DND-41 (cell line): Measurements from ENCODE around the gene KREMEN2.

Experiments used
- ATAC-seq: fragments of 200-7000 bp; cut with Tn5 transposase; 3 replicates; pipeline ENCODE4 v1.9.1; 2021; ENCODE audit warnings: low read depth; ENCODE audit not compliant: insufficient read depth
- DNase-seq: peaks from one replicate; pipeline ENCODE4 v3.0.0-alpha.2; 2020
- H2AFZ ChIP-seq: 2 replicates; pipeline ENCODE4 v1.6.0; 2012; ENCODE audit warnings: low read depth, low read length
- H3K27ac ChIP-seq: 2 replicates; pipeline ENCODE4 v1.5.1; 2012; ENCODE audit warnings: low read length, inconsistent platforms
- H3K27me3 ChIP-seq: fragments of 200-600 bp; sonication (generic); 2 replicates; pipeline ENCODE4 v1.6.0; 2012; ENCODE audit warnings: low read length, mild to moderate bottlenecking, inconsistent platforms; ENCODE audit not compliant: insufficient read depth, poor library complexity
- H3K36me3 ChIP-seq: 2 replicates; pipeline ENCODE4 v1.5.1; 2012; ENCODE audit warnings: low read length, inconsistent platforms; ENCODE audit not compliant: insufficient read depth
- H3K4me1 ChIP-seq: 2 replicates; pipeline ENCODE4 v1.5.1; 2012; ENCODE audit warnings: mild to moderate bottlenecking, low read length; ENCODE audit not compliant: insufficient read depth
- H3K4me2 ChIP-seq: 2 replicates; pipeline ENCODE4 v1.6.0; 2012; ENCODE audit warnings: mild to moderate bottlenecking, moderate library complexity, low read length, inconsistent platforms; ENCODE audit not compliant: insufficient read depth
- H3K4me3 ChIP-seq, 2 experiments: fragments of 200-600 bp in 1 of 2; shearing (Covaris generic) in 1 of 2; 2 replicates each; pipeline ENCODE4 v1.5.1; 2012 to 2016; ENCODE audit warnings: inconsistent platforms in 2 of 2, low read length in 2 of 2, mild to moderate bottlenecking in 2 of 2, low read depth in 1 of 2, moderate library complexity in 1 of 2
- H3K79me2 ChIP-seq: 2 replicates; pipeline ENCODE4 v1.6.0; 2012; ENCODE audit warnings: low read length, inconsistent platforms; ENCODE audit not compliant: insufficient read depth
- H3K9ac ChIP-seq: 2 replicates; pipeline ENCODE4 v1.6.0; 2012; ENCODE audit warnings: low read depth, mild to moderate bottlenecking, inconsistent platforms, low read length, moderate library complexity
- H3K9me3 ChIP-seq: 2 replicates; pipeline ENCODE4 v1.5.1; 2012; ENCODE audit warnings: low read length, moderate library complexity, mild to moderate bottlenecking, inconsistent platforms; ENCODE audit not compliant: insufficient read depth, severe bottlenecking
- H4K20me1 ChIP-seq: 2 replicates; pipeline ENCODE4 v1.6.0; 2012; ENCODE audit warnings: low read length; ENCODE audit not compliant: insufficient read depth
- EZH2 ChIP-seq: IDR thresholded peaks from 3 replicates; pipeline ENCODE4 v1.6.1; 2012; ENCODE audit warnings: borderline replicate concordance, low read depth, mild to moderate bottlenecking, moderate library complexity, low read length, inconsistent platforms; ENCODE audit not compliant: severe bottlenecking
- TF ChIP-seq, protein P1 (sequence below): IDR thresholded peaks from 2 replicates; pipeline ENCODE4 v1.5.1; 2012; ENCODE audit warnings: borderline replicate concordance, low read length, moderate library complexity, mild to moderate bottlenecking; ENCODE audit not compliant: poor library complexity, severe bottlenecking; ENCODE audit errors: extremely low read depth

KREMEN2 gene

GRCh38 chr16:3007059-3007956 is 43.2 kb downstream of the KREMEN2 start:
- Histone ChIP-seq H3K4me2 (peak overlapping the region; percentile 48), H3K9me3 (no peaks in the 10 kb centered on the region), H3K4me3 (no peak overlapping the region), H3K9ac (peak overlapping the region; percentile 6; the same call in 1 of the 2 replicates), H4K20me1 (peaks cover 5% of the 10 kb centered on the region; the same call in 1 of the 2 replicates), H3K79me2 (no peaks in the 10 kb centered on the region), H3K36me3 (no peaks in the 10 kb centered on the region), H3K4me1 (peaks cover 48% of the 10 kb centered on the region), H3K27ac (peak overlapping the region; percentile 65), H2AFZ (no peak overlapping the region), H3K27me3 (no peaks in the 10 kb centered on the region)
- ATAC-seq (no peak), DNase-seq (peak; percentile 34)
- TF ChIP-seq EZH2 = no peak

DNA sequence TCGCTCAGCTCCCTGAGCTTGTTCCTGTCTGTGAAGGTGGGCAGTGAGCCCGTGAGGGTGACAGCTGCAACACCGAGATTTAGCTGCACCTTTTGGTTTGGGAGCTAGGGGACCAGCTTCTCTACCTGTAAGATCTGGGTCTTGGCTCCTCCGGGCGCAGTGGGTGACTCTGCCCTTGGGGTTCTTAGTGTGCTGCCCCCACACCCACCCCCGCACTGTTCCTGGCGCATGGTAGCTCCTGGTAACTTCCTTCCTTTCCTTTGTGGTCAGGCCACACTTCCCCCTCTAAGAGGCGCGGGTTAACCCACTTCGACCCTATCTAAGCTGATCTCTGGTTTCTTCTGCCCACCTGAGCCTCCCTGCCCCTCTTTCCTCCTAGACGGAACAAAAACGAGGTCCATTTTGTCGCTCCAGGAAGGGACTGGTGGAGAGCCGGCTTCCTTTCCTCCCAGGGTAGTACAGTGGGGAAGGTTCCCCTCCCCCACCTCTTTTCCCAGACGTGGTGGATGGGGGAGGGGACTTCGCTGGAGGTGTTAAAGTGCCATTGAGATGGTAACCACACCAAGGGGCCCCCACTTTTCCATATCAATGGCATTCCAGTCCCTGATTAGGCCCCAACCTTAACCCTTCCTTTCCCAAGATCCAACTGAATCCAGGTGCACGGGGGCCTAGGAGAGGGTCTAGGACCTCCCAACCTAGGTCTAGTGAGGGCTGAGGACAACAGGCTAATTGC is 44.0 kb downstream of the KREMEN2 start:
- Histone ChIP-seq H3K9ac (no peak overlapping the region; the same call in 1 of the 2 replicates), H4K20me1 (peaks cover 5% of the 10 kb centered on the region; the same call in 1 of the 2 replicates), H3K27me3 (no peaks in the 10 kb centered on the region), H3K9me3 (no peaks in the 10 kb centered on the region), H3K36me3 (no peaks in the 10 kb centered on the region), H3K27ac (peak overlapping the region; percentile 65; the same call in 1 of the 2 replicates), H3K79me2 (no peaks in the 10 kb centered on the region), H3K4me3 (peak overlapping the region in 1 of 2 experiments; percentile 1; a peak in 1 of 4 replicates), H3K4me1 (peaks cover 46% of the 10 kb centered on the region), H2AFZ (no peak overlapping the region), H3K4me2 (peak overlapping the region; percentile 48)
- ATAC-seq = no peak
- DNase-seq = peak; percentile 61
- no peak for TF ChIP-seq EZH2
- TF ChIP-seq, protein P1, sequence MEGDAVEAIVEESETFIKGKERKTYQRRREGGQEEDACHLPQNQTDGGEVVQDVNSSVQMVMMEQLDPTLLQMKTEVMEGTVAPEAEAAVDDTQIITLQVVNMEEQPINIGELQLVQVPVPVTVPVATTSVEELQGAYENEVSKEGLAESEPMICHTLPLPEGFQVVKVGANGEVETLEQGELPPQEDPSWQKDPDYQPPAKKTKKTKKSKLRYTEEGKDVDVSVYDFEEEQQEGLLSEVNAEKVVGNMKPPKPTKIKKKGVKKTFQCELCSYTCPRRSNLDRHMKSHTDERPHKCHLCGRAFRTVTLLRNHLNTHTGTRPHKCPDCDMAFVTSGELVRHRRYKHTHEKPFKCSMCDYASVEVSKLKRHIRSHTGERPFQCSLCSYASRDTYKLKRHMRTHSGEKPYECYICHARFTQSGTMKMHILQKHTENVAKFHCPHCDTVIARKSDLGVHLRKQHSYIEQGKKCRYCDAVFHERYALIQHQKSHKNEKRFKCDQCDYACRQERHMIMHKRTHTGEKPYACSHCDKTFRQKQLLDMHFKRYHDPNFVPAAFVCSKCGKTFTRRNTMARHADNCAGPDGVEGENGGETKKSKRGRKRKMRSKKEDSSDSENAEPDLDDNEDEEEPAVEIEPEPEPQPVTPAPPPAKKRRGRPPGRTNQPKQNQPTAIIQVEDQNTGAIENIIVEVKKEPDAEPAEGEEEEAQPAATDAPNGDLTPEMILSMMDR = no peak

GRCh38 chr16:3008690-3009037 is 44.6 kb downstream of the KREMEN2 start:
- H3K9ac ChIP-seq = no peak overlapping the region
- peak overlapping the region in 1 of 2 experiments; percentile 1; a peak in 1 of 4 replicates for H3K4me3 ChIP-seq
- no peak for DNase-seq
- H3K4me1 ChIP-seq = peaks cover 41% of the 10 kb centered on the region
- ATAC-seq = no peak
- H3K27me3 ChIP-seq = no peaks in the 10 kb centered on the region
- H3K9me3 ChIP-seq = no peaks in the 10 kb centered on the region
- no peak overlapping the region for H3K27ac ChIP-seq
- peaks cover 5% of the 10 kb centered on the region; the same call in 1 of the 2 replicates for H4K20me1 ChIP-seq
- peak overlapping the region; percentile 48 for H3K4me2 ChIP-seq
- H2AFZ ChIP-seq = no peak overlapping the region
- TF ChIP-seq, protein P1 = no peak
- no peak for TF ChIP-seq EZH2
- H3K36me3 ChIP-seq = no peaks in the 10 kb centered on the region
- no peaks in the 10 kb centered on the region for H3K79me2 ChIP-seq
